ENCODE measurements around the gene GPR137. TPM values are rescaled to one million over a fixed set of nuclear protein-coding genes. Genes with fewer than 3 reads are reported as not detected.

GPR137 gene
- total and polyA plus RNA-seq, 10 of the 15 experiments (the other 5 are each of a cell fraction or from before 2014, with no cell fraction given) = 0.37 to 29.2 (median 13.8) TPM

GRCh38 chr11:64317325-64317960 is 31.8 kb downstream of the GPR137 start, which contains the start of gene TRMT112 (continued):
- TF ChIP-seq NFYA (IDR thresholded peaks at IDR 0.05; ENCODE audit: borderline replicate concordance, low read depth, low read length) (no peak), TCF12 (IDR thresholded peaks at IDR 0.05; ENCODE audit: low read depth, low read length) (peak; percentile 5; the same call in 1 of the 2 replicates), TARDBP (IDR thresholded peaks at IDR 0.05; ENCODE audit: borderline replicate concordance) (no peak), CBX3 (IDR thresholded peaks at IDR 0.05; ENCODE audit: borderline replicate concordance, low read depth) (no peak), ETV6 (conservative IDR thresholded peaks at IDR 0.05 in 1 of 2, IDR thresholded peaks at IDR 0.05 in 1 of 2; ENCODE audit: borderline replicate concordance in 1 of 2, low read depth in 1 of 2) (peak in 1 of 2 experiments; percentile 59; a peak in 2 of 4 replicates), IRF4 (IDR thresholded peaks at IDR 0.05; ENCODE audit: low read depth, low read length) (no peak), IRF5 (IDR thresholded peaks at IDR 0.05; ENCODE audit: borderline replicate concordance) (no peak), ASH2L (IDR thresholded peaks at IDR 0.05; ENCODE audit: borderline replicate concordance, low read depth) (peak; percentile 35; the same call in 1 of the 2 replicates), POLR2AphosphoS2 (IDR thresholded peaks at IDR 0.05; ENCODE audit: low read depth, low read length) (peak; percentile 74; the same call in 1 of the 2 replicates), HDAC6 (IDR thresholded peaks at IDR 0.05; ENCODE audit: unreplicated experiment) (no peak), TAF1 (IDR thresholded peaks at IDR 0.05; ENCODE audit: borderline replicate concordance, low read depth, low read length) (peak; percentile 83), BCLAF1 (IDR thresholded peaks at IDR 0.05) (no peak), LARP7 (IDR thresholded peaks at IDR 0.05) (0 out of 2 replicates have a peak, but pooled peaks have one; percentile 14), HCFC1 (IDR thresholded peaks at IDR 0.05; ENCODE audit: low read length) (peak; percentile 65; the same call in 1 of the 2 replicates), ZBTB4 (CRISPR knock-in tag; IDR thresholded peaks at IDR 0.05) (no peak), IKZF1 (conservative IDR thresholded peaks at IDR 0.05) (no peak; the same call in 1 of the 2 replicates), EGR1 (IDR thresholded peaks at IDR 0.05; ENCODE audit: borderline replicate concordance in 1 of 2, low read depth in 2 of 2, low read length in 2 of 2) (peak in 1 of 2 experiments; percentile 27; a peak in 1 of 3 replicates), SIX5 (IDR thresholded peaks at IDR 0.05; ENCODE audit: low read depth, low read length, severe bottlenecking) (peak; percentile 25), EP300 (IDR thresholded peaks at IDR 0.05; ENCODE audit: borderline replicate concordance in 1 of 2, control insufficient read depth in 1 of 2, low read depth in 2 of 2, low read length in 2 of 2) (no peak; a peak in 1 of 4 replicates), YBX1 (IDR thresholded peaks at IDR 0.05) (no peak), USF2 (IDR thresholded peaks at IDR 0.05; ENCODE audit: borderline replicate concordance, low read depth, low read length) (peak; percentile 73), PML (IDR thresholded peaks at IDR 0.05; ENCODE audit: low read length) (peak; percentile 95)
